T-helper 9 cell (primary cell): ENCODE measurements around the gene EPS15.
"Not testable (repeated sequence)": the region's sequence is repeated elsewhere in the genome, so short reads cannot be mapped to it uniquely, and the experiment has no call there.

Experiments
- DNase-seq: peaks from one replicate; pipeline ENCODE4 v3.0.0-alpha.2; 2020
- total RNA-seq, 2 donors: gene quantifications; one replicate each; lab custom pipeline; 2026; lab: John Stamatoyannopoulos, UW

The EPS15 gene
- total RNA-seq: 166 to 210 reads per million in 2 donors

DNA sequence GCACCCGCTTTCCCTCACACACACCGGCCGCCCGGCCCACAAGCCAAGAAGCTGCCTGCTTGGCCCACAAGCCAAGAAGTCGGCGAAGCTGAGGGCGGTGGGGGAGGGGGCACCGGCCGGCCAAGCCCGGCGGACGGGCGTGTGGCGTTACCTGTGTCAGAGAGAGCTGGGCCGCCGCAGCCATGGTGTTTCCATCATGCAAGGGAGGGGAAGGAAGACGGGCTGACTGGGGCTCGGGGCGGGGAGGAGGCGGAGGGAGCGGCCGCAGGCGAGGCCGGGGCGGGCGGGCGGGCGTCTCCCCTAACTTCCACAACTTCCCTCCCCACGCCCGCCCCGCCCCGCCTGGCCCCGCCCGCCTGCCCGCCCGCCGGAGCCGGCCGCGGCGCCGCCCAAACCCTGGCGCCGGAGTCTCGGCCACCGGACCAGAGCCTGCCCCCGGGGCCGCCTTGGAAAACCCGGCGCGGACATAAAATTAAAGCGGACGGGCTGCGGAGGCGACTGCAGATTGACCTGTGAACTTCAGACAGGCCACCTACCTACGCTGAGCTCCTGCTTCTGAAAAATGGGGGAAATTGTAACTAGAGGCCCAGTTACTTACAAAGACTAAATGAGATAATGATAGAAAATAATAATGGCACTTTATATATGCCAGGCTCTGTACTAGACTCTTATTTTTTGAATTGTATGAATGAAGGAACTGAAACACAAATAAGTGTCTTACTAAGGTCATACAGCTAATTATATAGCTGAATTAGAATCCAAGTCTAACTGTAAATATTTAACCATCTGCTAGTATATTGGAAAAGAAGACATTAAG lies at the start of gene EPS15:
TSS of gene EPS15 (minus strand) at position 219 of the 817 bp plus-strand sequence. CDS start at position 184, 35 bp downstream.
- DNase-seq: peak; percentile 80

DNA sequence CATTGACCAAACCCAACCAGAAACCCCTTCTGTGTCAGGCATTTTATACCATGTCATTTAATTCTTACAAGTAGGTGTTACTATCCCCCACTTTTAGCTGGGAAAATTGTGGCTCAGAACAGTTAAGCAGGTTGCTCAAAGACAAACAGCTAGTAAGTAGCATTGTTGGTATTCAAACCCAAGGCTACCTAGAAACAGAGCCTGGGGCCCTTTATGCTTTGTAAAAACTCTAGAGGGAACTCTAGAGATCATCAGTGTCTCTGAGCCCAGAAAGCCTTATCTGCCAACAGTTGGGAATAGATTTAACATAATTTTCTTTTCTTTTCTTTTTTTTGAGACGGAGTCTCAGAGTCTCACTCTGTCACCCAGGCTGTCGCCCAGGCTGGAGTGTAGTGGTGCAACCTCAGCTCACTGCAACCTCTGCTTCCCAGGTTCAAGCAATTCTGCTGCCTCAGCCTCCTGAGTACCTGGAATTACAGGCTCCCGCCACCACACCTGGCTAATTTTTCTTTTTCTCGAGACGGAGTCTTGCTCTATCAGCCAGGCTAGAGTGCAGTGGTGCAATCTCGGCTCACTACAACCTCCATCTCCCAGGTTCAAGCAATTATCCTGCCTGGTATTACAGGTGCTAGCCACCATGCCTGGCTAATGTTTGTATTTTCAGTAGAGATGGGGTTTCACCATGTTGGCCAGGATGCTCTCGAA lies 49.3 kb upstream of the EPS15 start:
- no peak for DNase-seq

GRCh38 chr1:51567653-51568052 lies 48.6 kb upstream of the EPS15 start:
- no peak for DNase-seq

DNA sequence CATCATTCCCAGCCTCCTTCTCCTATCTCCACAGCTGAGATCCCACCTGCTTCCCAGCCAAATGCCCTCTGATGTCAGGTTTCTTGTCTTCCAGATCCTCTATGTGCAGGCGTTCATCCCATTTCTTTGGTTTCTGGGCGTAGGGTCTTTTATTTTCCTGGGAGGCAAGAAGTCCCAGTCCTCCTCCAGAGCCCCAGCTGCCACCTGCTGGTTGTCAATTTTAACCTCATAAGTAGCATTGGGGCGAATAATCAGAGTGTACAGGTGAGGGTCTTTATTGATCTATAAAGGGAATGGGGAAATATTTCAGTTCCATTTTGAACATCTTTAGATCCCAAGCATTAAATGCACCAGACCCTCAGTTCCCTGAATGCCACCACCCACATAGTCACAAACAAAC lies 47.2 kb upstream of the EPS15 start:
- no peak for DNase-seq

DNA sequence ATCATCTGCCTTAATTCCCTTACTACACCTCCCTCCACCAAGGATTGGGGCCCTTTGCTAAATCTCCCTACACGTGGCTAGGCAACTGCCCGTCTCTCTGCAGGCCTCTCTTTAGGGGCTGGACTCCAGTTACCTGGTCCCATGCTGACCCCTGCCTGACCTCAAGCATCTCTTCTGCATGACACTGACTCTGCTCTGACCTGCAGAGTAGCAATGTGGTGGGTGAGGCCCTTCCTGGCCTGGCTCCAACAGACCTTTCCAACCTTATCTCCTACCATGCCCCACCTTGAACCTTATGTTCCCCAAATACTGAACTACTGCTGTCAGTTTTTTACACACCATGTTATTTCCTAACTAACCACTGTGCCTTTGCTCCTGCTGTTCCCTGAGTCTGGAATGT lies 45.9 kb upstream of the EPS15 start:
- no peak for DNase-seq

- no peak for DNase-seq
These were observed 45.1 kb upstream of the EPS15 start for GRCh38 chr1:51564124-51564523.

DNA sequence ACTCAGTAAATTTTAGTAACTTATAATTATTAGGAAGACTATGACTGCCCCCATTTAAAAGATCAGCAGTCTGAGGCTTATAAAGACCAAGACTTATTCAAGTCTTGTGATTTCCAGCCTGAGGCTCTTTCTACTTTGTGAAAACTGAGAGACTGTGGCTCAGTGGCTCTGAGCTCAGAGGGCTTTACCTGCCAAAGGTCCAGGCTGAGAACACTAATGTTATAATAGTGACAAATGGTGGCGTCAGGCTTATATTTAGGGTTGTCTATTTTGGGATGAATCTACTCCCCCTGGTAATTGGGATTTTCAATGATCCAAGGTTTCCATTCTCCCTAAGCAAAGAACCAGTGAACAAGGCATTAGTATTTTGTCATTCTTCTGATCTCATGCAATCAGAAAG lies 42.6 kb upstream of the EPS15 start:
- no peak for DNase-seq

DNA sequence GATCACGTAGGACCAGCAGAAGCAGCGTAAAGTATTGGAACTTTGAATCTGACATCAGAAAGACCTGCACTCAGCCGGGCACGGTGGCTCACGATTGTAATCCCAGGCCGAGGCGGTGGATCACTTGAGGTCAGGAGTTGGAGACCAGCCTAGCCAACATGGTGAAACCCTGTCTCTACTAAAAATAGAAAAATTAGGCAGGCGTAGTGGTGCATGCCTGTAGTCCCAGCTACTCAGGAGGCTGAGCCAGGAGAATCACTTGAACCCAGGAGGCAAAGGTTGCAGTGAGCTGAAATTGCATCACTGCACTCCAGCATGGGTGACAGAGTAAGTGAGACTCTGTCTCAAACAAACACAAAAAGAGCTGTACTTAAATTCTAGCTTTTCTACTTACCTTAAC lies 41.8 kb upstream of the EPS15 start:
- DNase-seq: not testable (repeated sequence)

- no peak for DNase-seq
These were observed 41.0 kb upstream of the EPS15 start for GRCh38 chr1:51560034-51560433.

DNA sequence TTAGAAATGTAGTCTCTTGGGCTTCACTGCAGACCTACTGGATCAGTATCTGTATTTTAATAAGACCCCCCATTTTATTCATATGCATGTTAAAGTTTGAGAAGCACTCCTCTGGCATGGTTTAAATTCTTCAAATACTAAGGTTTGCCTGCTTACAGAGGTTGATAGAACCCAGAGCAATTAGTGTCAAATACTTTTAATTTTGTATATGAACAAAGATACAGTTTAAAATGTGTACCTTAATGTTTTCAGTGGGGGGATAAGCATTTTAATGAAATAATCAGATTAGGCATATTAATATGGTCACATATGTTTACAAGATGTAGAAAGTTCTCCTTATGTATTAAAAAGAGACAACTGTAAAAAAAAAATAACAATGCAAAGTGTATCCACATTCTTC lies 40.4 kb upstream of the EPS15 start:
- no peak for DNase-seq

DNA sequence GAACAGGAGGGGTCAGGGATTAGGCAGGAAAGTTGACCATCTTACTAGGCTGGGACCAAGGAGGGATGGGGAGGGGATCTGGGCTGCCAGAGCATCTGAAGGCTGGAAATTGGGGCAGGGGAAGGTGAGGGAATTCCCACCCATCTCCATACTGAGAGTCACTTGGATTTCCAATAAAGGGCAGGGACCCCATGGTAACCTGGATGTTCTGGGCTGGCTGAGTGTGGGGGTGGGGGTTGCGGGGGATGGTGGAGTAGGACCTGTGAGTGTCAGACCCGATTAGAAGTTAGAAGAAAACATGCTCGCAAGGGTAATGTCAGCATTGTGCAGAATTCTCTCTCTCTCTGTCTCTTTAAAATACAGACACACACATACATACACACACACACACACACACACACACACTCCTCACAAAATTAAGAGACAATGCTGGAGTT lies 40.0 kb upstream of the EPS15 start:
- no peak for DNase-seq

GRCh38 chr1:51558375-51558924 lies 39.4 kb upstream of the EPS15 start:
- DNase-seq: no peak

- DNase-seq: no peak
These were observed 38.1 kb upstream of the EPS15 start for GRCh38 chr1:51557168-51557567.

DNA sequence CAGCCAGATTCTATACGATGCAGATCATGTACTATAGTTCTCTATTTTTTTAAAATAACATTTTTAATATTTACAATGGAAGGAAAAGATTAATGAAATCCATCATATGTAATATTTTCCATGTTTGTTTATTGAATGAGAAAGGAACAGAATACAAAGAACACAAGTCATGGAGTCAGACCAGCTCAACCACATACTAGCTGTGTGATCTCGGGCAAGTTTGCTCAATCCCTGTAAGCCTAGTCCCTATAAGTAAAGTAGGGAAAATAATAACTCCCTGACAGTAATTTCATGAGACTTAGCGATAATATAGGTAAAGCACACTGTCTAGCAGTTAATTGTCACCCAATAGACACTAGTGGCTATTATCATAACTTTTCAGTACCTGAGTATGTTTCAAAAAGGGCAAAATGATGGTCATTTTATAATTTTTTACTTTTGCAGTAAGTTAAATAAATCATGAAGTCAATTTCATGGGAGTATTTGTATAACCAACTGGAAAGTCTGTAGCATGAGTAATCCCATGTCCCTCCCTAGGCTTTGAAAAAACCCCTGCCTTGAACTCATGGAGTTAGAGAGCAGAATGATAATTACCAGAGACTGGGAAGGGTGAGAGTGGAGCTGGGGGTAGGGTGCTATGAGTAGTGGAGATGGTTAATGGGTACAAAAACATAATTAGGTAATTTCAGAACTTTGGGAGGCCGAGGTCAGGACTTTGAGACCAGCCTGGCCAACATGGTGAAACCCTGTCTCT lies 37.0 kb upstream of the EPS15 start:
- DNase-seq: no peak

GRCh38 chr1:51553911-51554310 lies 34.8 kb upstream of the EPS15 start:
- DNase-seq: no peak

- no peak for DNase-seq
These were observed 34.1 kb upstream of the EPS15 start for GRCh38 chr1:51552929-51553807.

- no peak for DNase-seq
These were observed 32.8 kb upstream of the EPS15 start for GRCh38 chr1:51551848-51552296.

GRCh38 chr1:51551081-51551480 lies 32.0 kb upstream of the EPS15 start:
- DNase-seq: no peak

DNA sequence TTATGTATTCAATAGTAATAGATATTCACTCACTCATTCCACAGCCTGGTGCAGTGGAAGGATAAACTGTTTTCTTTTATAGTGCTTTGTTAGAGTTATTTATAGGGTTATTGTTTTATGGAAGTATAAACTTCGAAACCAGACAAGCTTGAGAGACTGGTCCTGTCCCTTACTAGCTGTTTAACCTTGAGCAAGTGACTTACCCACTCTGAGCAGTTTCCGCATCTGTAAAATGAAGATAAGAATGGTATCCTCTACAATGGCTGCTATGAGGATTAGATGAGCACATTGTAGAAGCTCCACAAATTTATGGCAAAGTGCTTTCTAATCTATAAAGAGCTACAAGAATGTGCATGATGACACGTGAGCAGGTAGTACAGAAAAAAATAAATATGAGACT lies 30.8 kb upstream of the EPS15 start:
- no peak for DNase-seq

GRCh38 chr1:51549016-51549619 lies 30.1 kb upstream of the EPS15 start:
- DNase-seq: no peak

DNA sequence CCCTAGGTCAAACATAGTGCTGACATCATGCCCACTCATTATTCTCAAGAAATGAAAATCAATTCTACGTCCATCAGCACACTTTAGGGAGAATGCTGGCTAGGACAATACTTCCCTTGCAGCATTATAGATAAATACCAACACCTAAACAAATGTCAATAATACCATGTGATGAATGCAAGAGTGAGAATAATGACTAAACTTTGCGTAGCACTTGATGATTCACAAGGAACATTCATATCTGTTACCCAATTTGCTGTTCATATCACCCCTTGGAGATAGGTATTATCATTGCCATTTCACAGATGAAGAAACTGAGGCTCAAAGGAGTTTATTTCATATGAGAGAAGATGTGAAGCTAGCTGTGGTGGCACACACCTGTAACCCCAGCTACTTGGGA lies 24.8 kb upstream of the EPS15 start:
- DNase-seq: no peak
